Gastrocnemius medialis (tissue), 4 donors: ENCODE results near the gene ATOX1. TPM values are rescaled to one million over a fixed set of nuclear protein-coding genes. Genes with fewer than 3 reads are reported as not detected.

Source experiments
- ATAC-seq, 2 donors: fragments of 150-250 bp; one replicate each; pipeline ENCODE4 v1.9.1; 2016
- DNase-seq, 2 donors: peaks; one replicate each; pipeline ENCODE4 v3.0.0-alpha.2; 2019
- H3K27ac ChIP-seq, 4 donors: fragments of 200-600 bp; sonication (generic); 1 replicate in 1 of 4; 2 replicates in 3 of 4; pipeline ENCODE4 v1.5.1; 2016 to 2018; ENCODE audit warnings: mild to moderate bottlenecking in 2 of 4, moderate library complexity in 1 of 4
- H3K27me3 ChIP-seq, 3 donors: fragments of 200-600 bp; sonication (generic) in 2 of 3; 1 replicate in 1 of 3; 2 replicates in 2 of 3; pipeline versions ENCODE4 v1.5.1 to v1.6.0; 2016 to 2019; ENCODE audit warnings: mild to moderate bottlenecking in 1 of 3, moderate library complexity in 1 of 3
- H3K36me3 ChIP-seq, 2 donors: fragments of 200-600 bp; sonication (generic) in 1 of 2; one replicate each; pipeline ENCODE4 v1.5.1; 2017 to 2018
- H3K4me1 ChIP-seq, 2 donors: fragments of 200-600 bp; sonication (generic) in 1 of 2; one replicate each; pipeline ENCODE4 v1.5.1; 2016 to 2017; ENCODE audit warnings: mild to moderate bottlenecking in 2 of 2
- H3K4me3 ChIP-seq, 4 donors: fragments of 200-600 bp; sonication (generic) in 3 of 4; 1 replicate in 1 of 4; 2 replicates in 3 of 4; pipeline ENCODE4 v1.5.1; 2016 to 2019; ENCODE audit warnings: mild to moderate bottlenecking in 2 of 4
- H3K9me3 ChIP-seq, 3 donors: fragments of 200-600 bp; sonication (generic) in 2 of 3; 1 replicate in 1 of 3; 2 replicates in 2 of 3; pipeline ENCODE4 v1.5.1; 2016 to 2019
- CTCF ChIP-seq, 5 experiments: fragments of 450-650 bp in 3 of 5; fragments of 200-600 bp in 2 of 5; sonication (generic) in 2 of 5; IDR thresholded peaks in 4 of 5; conservative IDR thresholded peaks in 1 of 5; 1 replicate in 4 of 5; 2 replicates in 1 of 5; pipeline ENCODE4 v1.5.1; 2016 to 2019; ENCODE audit warnings: antibody characterized with exemption in 5 of 5, mild to moderate bottlenecking in 3 of 5, moderate library complexity in 3 of 5
- POLR2A ChIP-seq, 2 donors: fragments of 450-650 bp; IDR thresholded peaks; one replicate each; pipeline ENCODE4 v1.6.1; 2017; ENCODE audit warnings: antibody characterized with exemption in 2 of 2, mild to moderate bottlenecking in 2 of 2, moderate library complexity in 2 of 2
- in situ Hi-C, 4 donors: fragments of 200-750 bp; cut with MboI; loops; one replicate each; pipeline versions ENCODE4 v1.15.0 to v1.8.0; 2017; ENCODE audit warnings: low sequenced_read_pairs in 4 of 4
- intact Hi-C: fragments of 100-400 bp; cut with DNase I; formaldehyde crosslinking; loops from one replicate; pipeline ENCODE4 v1.15.1; 2023; ENCODE audit warnings: low total_unique reads
- total RNA-seq, 4 donors: library from RNA; depleted of rRNA; stranded (reverse); fragments of >200 nt; gene quantifications; one replicate each; pipeline versions ENCODE4 v1.1.0 to v1.2.3, GENCODE V29; 2016

The ATOX1 gene
- total RNA-seq, result 10 to 100 TPM; 31.4 to 71.6 (median 55.3) TPM

- peak within 1 kb of the TSS; percentile 84 to 95 (median 90) for H3K4me3 ChIP-seq
- H3K27me3 ChIP-seq, result no peaks in the 10 kb centered on the region
- in situ Hi-C loops, result loop anchor here in 1 of 4 donors (10.0 kb wide), 1 partner anchor 304 kb away; no protein-coding TSS in a partner anchor
- DNase-seq (peak; percentile 83 to 90), ATAC-seq (peak; percentile 93)
- H3K27ac ChIP-seq, result peak within 1 kb of the TSS; percentile 80 to 96 (median 92)
- intact Hi-C loops, result loop anchor here (1.0 kb wide), 1 partner anchor 13 kb away; the partner anchor contains the start of gene G3BP1
- H3K36me3 ChIP-seq, result no peaks in the 10 kb centered on the region
- TF ChIP-seq CTCF (IDR thresholded peaks at IDR 0.05 in 4 of 5, conservative IDR thresholded peaks at IDR 0.05 in 1 of 5) (peak in 4 of 5 experiments; percentile 19 to 54 (median 40)), POLR2A (IDR thresholded peaks at IDR 0.05) (peak; percentile 88 to 90)
- peaks cover 15 to 25% of the 10 kb centered on the region in 2 donors for H3K4me1 ChIP-seq
- H3K9me3 ChIP-seq, result no peaks in the 10 kb centered on the region
Measured at GRCh38 chr5:151758430-151759241, at the start of gene ATOX1. Gene ATOX1, minus strand, starts transcription at chr5:151758631. Its CDS starts 80 bp downstream, at chr5:151758551.

- no peak overlapping the region for H3K27ac ChIP-seq
- intact Hi-C loops (no loop called here), in situ Hi-C loops (no loop called here)
- DNase-seq, result peak in 1 of 2 donors; percentile 25
- TF ChIP-seq CTCF (IDR thresholded peaks at IDR 0.05 in 4 of 5, conservative IDR thresholded peaks at IDR 0.05 in 1 of 5) (no peak), POLR2A (IDR thresholded peaks at IDR 0.05) (no peak)
- H3K36me3 ChIP-seq, result peaks cover 0 to 39% of the 10 kb centered on the region in 2 donors
- no peaks in the 10 kb centered on the region for H3K27me3 ChIP-seq
- peaks cover 0 to 9% of the 10 kb centered on the region in 2 donors for H3K4me1 ChIP-seq
- no peaks in the 10 kb centered on the region for H3K9me3 ChIP-seq
- ATAC-seq, result peak; percentile 65 to 72
- H3K4me3 ChIP-seq, result no peak overlapping the region
Measured at GRCh38 chr5:151805414-151806223, 47.2 kb upstream of the ATOX1 start.

GRCh38 chr5:151800532-151800931, 42.1 kb upstream of the ATOX1 start:
- Histone ChIP-seq H3K27ac (no peak overlapping the region), H3K4me1 (peaks cover 0 to 4% of the 10 kb centered on the region in 2 donors), H3K27me3 (no peaks in the 10 kb centered on the region), H3K9me3 (no peaks in the 10 kb centered on the region), H3K36me3 (peaks cover 0 to 89% of the 10 kb centered on the region in 2 donors), H3K4me3 (no peak overlapping the region)
- in situ Hi-C loops (no loop called here), intact Hi-C loops (no loop called here)
- ATAC-seq (no peak), DNase-seq (no peak)
- no peak for TF ChIP-seq CTCF (IDR thresholded peaks at IDR 0.05 in 4 of 5, conservative IDR thresholded peaks at IDR 0.05 in 1 of 5)
- TF ChIP-seq POLR2A (IDR thresholded peaks at IDR 0.05), result no peak

- Histone ChIP-seq H3K27ac (no peak overlapping the region), H3K4me1 (peaks cover 0 to 4% of the 10 kb centered on the region in 2 donors), H3K9me3 (no peaks in the 10 kb centered on the region), H3K36me3 (peaks cover 0 to 99% of the 10 kb centered on the region in 2 donors), H3K27me3 (no peaks in the 10 kb centered on the region), H3K4me3 (no peak overlapping the region)
- DNase-seq (no peak), ATAC-seq (no peak)
- intact Hi-C loops (no loop called here), in situ Hi-C loops (no loop called here)
- no peak for TF ChIP-seq CTCF (IDR thresholded peaks at IDR 0.05 in 4 of 5, conservative IDR thresholded peaks at IDR 0.05 in 1 of 5)
- no peak for TF ChIP-seq POLR2A (IDR thresholded peaks at IDR 0.05)
Measured at GRCh38 chr5:151799407-151799806, 41.0 kb upstream of the ATOX1 start.
